GM10248 (cell line): ENCODE results near the gene RWDD3.

Source experiments
- CTCF ChIA-PET: fragments of 300-600 bp; sonication (Branson Sonifier 250); formaldehyde crosslinking; extraction: SDS; loops from one replicate; lab custom pipeline; 2021; ENCODE audit warnings: antibody characterized with exemption; lab: Yijun Ruan, JAX
- POLR2A ChIA-PET: fragments of 350-650 bp; sonication (Branson Sonifier 250); formaldehyde crosslinking; extraction: SDS; loops from one replicate; lab custom pipeline; 2020; ENCODE audit warnings: antibody characterized with exemption; lab: Yijun Ruan, JAX
- DNase-seq: peaks from one replicate; pipeline ENCODE4 v3.0.0; 2012; ENCODE audit errors: extremely low spot score
- TF ChIP-seq, protein P1 (sequence below): IDR thresholded peaks from 2 replicates; pipeline ENCODE4 v1.5.1; 2012; ENCODE audit warnings: mild to moderate bottlenecking, low read depth; ENCODE audit errors: extremely low read depth, missing control alignments, control extremely low read depth

The RWDD3 gene

DNA sequence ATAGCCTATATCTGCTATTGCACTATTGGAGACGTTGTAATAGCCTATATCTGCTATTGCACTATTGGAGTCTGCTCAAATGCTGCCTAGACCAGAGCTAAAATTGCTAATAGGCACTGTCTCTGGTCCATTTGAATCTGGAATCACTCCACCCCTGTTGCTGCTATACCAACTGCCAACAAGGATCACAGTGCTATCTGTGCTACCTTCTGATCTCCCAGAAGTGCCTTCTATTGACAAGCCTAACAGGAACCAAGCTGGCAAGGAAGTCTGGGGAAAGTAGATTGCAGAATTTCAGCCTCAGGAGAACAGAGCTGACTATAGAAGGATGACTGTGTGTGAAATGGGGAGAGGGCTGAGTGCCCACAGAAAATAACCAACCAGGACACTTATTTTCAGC, 15.9 kb downstream of the RWDD3 start:
- TF ChIP-seq, protein P1, sequence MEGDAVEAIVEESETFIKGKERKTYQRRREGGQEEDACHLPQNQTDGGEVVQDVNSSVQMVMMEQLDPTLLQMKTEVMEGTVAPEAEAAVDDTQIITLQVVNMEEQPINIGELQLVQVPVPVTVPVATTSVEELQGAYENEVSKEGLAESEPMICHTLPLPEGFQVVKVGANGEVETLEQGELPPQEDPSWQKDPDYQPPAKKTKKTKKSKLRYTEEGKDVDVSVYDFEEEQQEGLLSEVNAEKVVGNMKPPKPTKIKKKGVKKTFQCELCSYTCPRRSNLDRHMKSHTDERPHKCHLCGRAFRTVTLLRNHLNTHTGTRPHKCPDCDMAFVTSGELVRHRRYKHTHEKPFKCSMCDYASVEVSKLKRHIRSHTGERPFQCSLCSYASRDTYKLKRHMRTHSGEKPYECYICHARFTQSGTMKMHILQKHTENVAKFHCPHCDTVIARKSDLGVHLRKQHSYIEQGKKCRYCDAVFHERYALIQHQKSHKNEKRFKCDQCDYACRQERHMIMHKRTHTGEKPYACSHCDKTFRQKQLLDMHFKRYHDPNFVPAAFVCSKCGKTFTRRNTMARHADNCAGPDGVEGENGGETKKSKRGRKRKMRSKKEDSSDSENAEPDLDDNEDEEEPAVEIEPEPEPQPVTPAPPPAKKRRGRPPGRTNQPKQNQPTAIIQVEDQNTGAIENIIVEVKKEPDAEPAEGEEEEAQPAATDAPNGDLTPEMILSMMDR = no peak
- DNase-seq = no peak
- CTCF ChIA-PET = interaction anchor here (0.9 to 4.0 kb wide), 3 partner anchors 8 to 34 kb away, joined by 3 to 33 read pairs (median 5); partner anchors contain the start of gene RWDD3
- POLR2A ChIA-PET = no interaction called here

DNA sequence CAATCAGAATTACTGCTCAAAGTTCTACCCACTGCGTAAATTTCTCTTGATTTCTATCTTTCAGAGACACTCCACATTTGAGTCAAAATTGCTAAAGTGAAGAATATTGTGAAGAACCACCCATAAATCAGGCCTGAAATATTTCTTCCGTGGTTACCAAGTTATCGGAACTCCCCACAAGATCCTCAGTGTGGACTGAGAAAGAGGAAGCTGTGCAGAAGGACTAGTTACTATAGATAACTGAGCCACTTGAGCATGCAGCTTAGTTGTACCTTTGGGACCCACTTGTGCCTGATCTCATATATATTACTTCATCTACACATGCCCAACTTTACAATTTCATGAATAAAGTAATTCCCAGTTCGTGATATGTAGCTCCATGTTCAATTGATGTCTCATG, 18.4 kb downstream of the RWDD3 start:
- TF ChIP-seq, protein P1 = no peak
- no peak for DNase-seq
- ChIA-PET CTCF (interaction anchor here (0.9 to 1.1 kb wide), 2 partner anchors 9 to 18 kb away, joined by 4 to 5 read pairs; partner anchors contain the start of gene RWDD3), POLR2A (no interaction called here)

DNA sequence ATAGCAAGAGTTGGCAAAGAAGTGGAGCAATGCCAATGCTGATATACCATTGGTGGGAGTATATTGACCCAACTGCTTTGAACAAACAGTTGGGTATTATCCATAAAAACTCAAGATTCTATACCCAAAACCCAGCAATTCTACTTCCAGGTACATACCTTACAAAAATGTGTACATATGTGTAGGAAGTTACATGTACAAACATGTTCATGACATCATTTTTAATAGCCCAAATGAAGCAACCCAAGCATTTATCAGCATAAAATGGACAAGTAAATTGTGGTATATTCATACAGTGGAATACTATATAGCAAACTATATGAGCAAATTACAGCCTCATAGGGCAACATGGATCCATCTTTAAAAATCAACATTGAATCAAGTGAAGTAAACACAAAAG, 20.9 kb downstream of the RWDD3 start:
- CTCF ChIA-PET = no interaction called here
- POLR2A ChIA-PET = no interaction called here
- DNase-seq = no peak
- TF ChIP-seq, protein P1 = no peak

DNA sequence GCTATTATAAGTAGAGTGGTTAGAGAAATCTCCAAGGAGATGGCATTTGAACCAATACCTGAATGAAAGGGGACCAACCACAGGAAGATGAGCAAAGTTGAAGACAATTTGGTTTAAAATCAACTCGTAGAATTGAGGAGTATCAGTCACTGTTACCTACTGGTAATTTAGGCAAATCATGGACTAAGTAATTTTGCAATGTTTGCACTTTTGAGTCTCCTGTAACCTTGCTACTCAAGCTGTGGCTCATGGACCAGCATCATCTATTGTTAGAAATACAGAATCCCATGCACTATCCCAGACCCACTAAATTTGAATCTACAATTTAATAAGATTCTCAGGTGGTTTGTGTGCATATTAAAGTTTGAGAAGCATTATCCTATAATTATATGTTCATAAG, 21.8 kb downstream of the RWDD3 start:
- DNase-seq = no peak
- ChIA-PET POLR2A (no interaction called here), CTCF (interaction anchor here (1.2 kb wide), 1 partner anchor 11 kb away, joined by 3 read pairs; no protein-coding TSS in a partner anchor)
- TF ChIP-seq, protein P1 = no peak

DNA sequence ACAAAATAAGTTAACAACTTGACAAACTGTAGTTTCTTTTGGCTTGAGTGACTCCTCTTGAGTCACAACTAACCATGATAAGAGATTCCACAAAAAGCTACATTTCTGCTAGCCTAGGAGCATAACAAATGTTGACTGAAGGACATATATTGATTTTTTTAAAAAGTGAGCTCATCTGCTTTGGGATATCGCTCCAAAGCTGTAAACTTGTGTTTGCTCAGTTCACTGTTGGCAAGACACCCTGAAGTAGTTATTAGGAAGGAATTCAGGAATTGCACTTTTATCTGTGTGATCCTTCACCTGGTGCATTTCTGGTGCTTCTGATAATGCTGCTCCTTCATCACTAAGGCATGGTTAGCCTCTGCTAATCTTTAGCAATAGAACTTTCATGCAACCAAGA, 23.7 kb downstream of the RWDD3 start:
- DNase-seq = no peak
- ChIA-PET POLR2A (no interaction called here), CTCF (interaction anchor here (1.3 kb wide), 1 partner anchor 9 kb away, joined by 4 read pairs; no protein-coding TSS in a partner anchor)
- TF ChIP-seq, protein P1 = no peak

DNA sequence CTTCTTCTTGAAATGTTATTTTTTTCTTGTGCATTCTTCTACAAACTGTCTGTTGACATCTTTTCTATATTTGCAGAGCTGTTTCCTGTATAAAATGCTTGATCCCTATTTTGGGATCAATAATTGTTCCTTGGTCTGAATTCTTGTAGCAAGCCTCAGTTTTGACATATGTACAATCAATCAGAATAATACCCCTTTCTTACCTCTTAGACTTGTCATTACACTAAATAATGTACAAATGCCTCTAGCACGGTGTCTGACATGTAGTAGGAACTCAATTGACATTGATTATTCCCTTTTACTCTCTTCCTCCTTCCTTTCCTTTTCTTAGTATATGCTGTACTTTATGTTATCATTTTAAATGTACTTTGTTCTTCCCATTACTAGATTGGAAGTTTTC, 25.2 kb downstream of the RWDD3 start:
- DNase-seq = no peak
- ChIA-PET CTCF (no interaction called here), POLR2A (no interaction called here)
- TF ChIP-seq, protein P1 = no peak
